ENCODE measurements around the gene NSMCE1.

Gene NSMCE1

GRCh38 chr16:27233731-27234130, 34.8 kb downstream of the NSMCE1 start:
- no peak for DNase-seq (ENCODE audit: low read depth in 1 of 2, low spot score in 1 of 2)
- Histone ChIP-seq H3K4me3 (replicated peaks; ENCODE audit: insufficient read depth, low read length) (no peak overlapping the region), H3K27ac (replicated peaks) (no peak overlapping the region), H3K27me3 (ENCODE audit: insufficient read depth, poor library complexity, severe bottlenecking) (no peaks in the 10 kb centered on the region)
- TF ChIP-seq POLR2AphosphoS5 (IDR thresholded peaks at IDR 0.05; ENCODE audit: low read depth) (no peak), REST (IDR thresholded peaks at IDR 0.05; ENCODE audit: insufficient replicate concordance, low read depth) (no peak), GABPA (IDR thresholded peaks at IDR 0.05; ENCODE audit: low read depth) (no peak), SPI1 (IDR thresholded peaks at IDR 0.05; ENCODE audit: borderline replicate concordance, low read depth) (no peak), CTCF (IDR thresholded peaks at IDR 0.05; ENCODE audit: insufficient read depth, low read length) (no peak)

- no peak overlapping the region; the same call in 1 of the 2 replicates for H3K27ac ChIP-seq (replicated peaks)
- TF ChIP-seq CTCF (IDR thresholded peaks at IDR 0.05; ENCODE audit: insufficient read depth, low read length) (no peak), REST (IDR thresholded peaks at IDR 0.05; ENCODE audit: insufficient replicate concordance, low read depth) (no peak)
- no peaks in the 10 kb centered on the region for H3K27me3 ChIP-seq (ENCODE audit: insufficient read depth, poor library complexity, severe bottlenecking)
- DNase-seq (ENCODE audit: low read depth in 1 of 2, low spot score in 1 of 2): no peak
- H3K4me3 ChIP-seq (replicated peaks; ENCODE audit: insufficient read depth, low read length): no peak overlapping the region
These were observed 35.5 kb downstream of the NSMCE1 start for GRCh38 chr16:27232901-27233625.

- DNase-seq (ENCODE audit: low read depth in 1 of 2, low spot score in 1 of 2): peak; percentile 69 to 74
- H3K27ac ChIP-seq (replicated peaks): peak overlapping the region; percentile 18
- TF ChIP-seq SPI1 (IDR thresholded peaks at IDR 0.05; ENCODE audit: borderline replicate concordance, low read depth) (peak; percentile 69; the same call in 1 of the 2 replicates), CTCF (IDR thresholded peaks at IDR 0.05; ENCODE audit: insufficient read depth, low read length) (no peak), POLR2AphosphoS5 (IDR thresholded peaks at IDR 0.05; ENCODE audit: low read depth) (peak; percentile 77; the same call in 1 of the 2 replicates)
- no peaks in the 10 kb centered on the region for H3K27me3 ChIP-seq (ENCODE audit: insufficient read depth, poor library complexity, severe bottlenecking)
- H3K4me3 ChIP-seq (replicated peaks; ENCODE audit: insufficient read depth, low read length): no peak overlapping the region
These were observed 36.3 kb downstream of the NSMCE1 start for GRCh38 chr16:27232061-27232900.
